ENCODE measurements around the gene IL2RA. TPM values are rescaled to one million over a fixed set of nuclear protein-coding genes. Genes with fewer than 3 reads are reported as not detected.
"Not testable (repeated sequence)": the region's sequence is repeated elsewhere in the genome, so short reads cannot be mapped to it uniquely, and the experiment has no call there.

Gene IL2RA
- total RNA-seq, 3 donors from 2014 or later: 0.33 to 1.3 (median 0.88) TPM

DNA sequence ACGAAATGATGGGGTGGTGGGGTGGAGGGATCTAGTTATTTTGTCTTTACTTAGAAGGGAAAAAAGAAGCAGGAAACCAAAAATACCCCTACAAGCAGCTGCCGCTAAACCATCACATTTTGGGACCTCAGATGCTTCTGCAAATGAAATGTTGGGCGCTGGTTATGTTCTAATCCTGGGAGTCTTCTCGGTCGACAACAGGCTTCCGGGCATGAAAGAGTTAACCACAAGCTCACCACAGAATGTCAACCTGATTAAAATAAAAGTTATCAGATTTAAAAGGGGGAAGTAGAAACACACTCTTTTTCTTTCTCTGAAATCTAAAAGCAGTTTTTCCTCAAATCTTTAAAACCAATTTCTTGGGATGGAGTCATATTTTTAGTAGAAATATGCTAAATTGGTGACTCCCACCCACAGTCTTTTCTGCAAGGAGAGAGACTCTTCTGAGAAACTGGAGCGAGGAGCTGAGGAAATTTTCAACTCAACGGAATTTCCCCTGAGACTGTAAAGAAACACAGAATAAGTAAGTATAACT, 16.8 kb downstream of the IL2RA start:
- no peaks in the 10 kb centered on the region for H3K36me3 ChIP-seq
- no peak overlapping the region for H3K27ac ChIP-seq
- no peak for DNase-seq (ENCODE audit: low spot score in 2 of 2)
- intact Hi-C loops (cut with DNase I; ENCODE audit: low total_unique reads): no loop called here
- no peak overlapping the region for H3K4me3 ChIP-seq
- H3K4me1 ChIP-seq: peaks cover 0 to 4% of the 10 kb centered on the region in 2 donors
- TF ChIP-seq CTCF (IDR thresholded peaks at IDR 0.05) (no peak), POLR2A (IDR thresholded peaks at IDR 0.05) (no peak), POLR2AphosphoS5 (IDR thresholded peaks at IDR 0.05) (no peak)
- no peaks in the 10 kb centered on the region for H3K9me3 ChIP-seq
- H3K27me3 ChIP-seq: no peaks in the 10 kb centered on the region

- no peaks in the 10 kb centered on the region for H3K36me3 ChIP-seq
- DNase-seq (ENCODE audit: low spot score in 2 of 2): no peak
- H3K27me3 ChIP-seq: no peaks in the 10 kb centered on the region
- TF ChIP-seq CTCF (IDR thresholded peaks at IDR 0.05) (no peak), POLR2A (IDR thresholded peaks at IDR 0.05) (no peak), POLR2AphosphoS5 (IDR thresholded peaks at IDR 0.05) (no peak)
- H3K9me3 ChIP-seq: no peaks in the 10 kb centered on the region
- no peak overlapping the region for H3K27ac ChIP-seq
- H3K4me1 ChIP-seq: no peaks in the 10 kb centered on the region
- intact Hi-C loops (cut with DNase I; ENCODE audit: low total_unique reads): no loop called here
- H3K4me3 ChIP-seq: no peak overlapping the region
Measured at GRCh38 chr10:6044751-6045313, 17.3 kb downstream of the IL2RA start.

GRCh38 chr10:6044060-6044459, 18.1 kb downstream of the IL2RA start:
- Histone ChIP-seq H3K36me3 (no peaks in the 10 kb centered on the region), H3K4me1 (no peaks in the 10 kb centered on the region), H3K4me3 (no peak overlapping the region), H3K9me3 (no peaks in the 10 kb centered on the region), H3K27ac (no peak overlapping the region), H3K27me3 (no peaks in the 10 kb centered on the region)
- intact Hi-C loops (cut with DNase I; ENCODE audit: low total_unique reads): no loop called here
- TF ChIP-seq POLR2AphosphoS5 (IDR thresholded peaks at IDR 0.05): no peak
- no peak for TF ChIP-seq CTCF (IDR thresholded peaks at IDR 0.05)
- TF ChIP-seq POLR2A (IDR thresholded peaks at IDR 0.05): no peak
- no peak for DNase-seq (ENCODE audit: low spot score in 2 of 2)

- H3K9me3 ChIP-seq; DNase-seq (ENCODE audit: low spot score in 2 of 2); H3K4me1 ChIP-seq; H3K36me3 ChIP-seq; H3K27ac ChIP-seq; intact Hi-C loops (cut with DNase I; ENCODE audit: low total_unique reads); H3K4me3 ChIP-seq; H3K27me3 ChIP-seq: not testable (repeated sequence)
Measured at GRCh38 chr10:6043377-6043776, 18.8 kb downstream of the IL2RA start.

GRCh38 chr10:6040205-6040604, 22.0 kb downstream of the IL2RA start:
- no peak for TF ChIP-seq POLR2A (IDR thresholded peaks at IDR 0.05)
- TF ChIP-seq CTCF (IDR thresholded peaks at IDR 0.05): no peak
- no peak for TF ChIP-seq POLR2AphosphoS5 (IDR thresholded peaks at IDR 0.05)
- Histone ChIP-seq H3K36me3 (no peaks in the 10 kb centered on the region), H3K27me3 (no peaks in the 10 kb centered on the region), H3K9me3 (no peaks in the 10 kb centered on the region), H3K4me3 (no peak overlapping the region), H3K27ac (no peak overlapping the region), H3K4me1 (no peaks in the 10 kb centered on the region)
- intact Hi-C loops (cut with DNase I; ENCODE audit: low total_unique reads): no loop called here
- no peak for DNase-seq (ENCODE audit: low spot score in 2 of 2)

Data from breast epithelium (tissue), 4 donors.